Measurements from ENCODE around the gene RAE1.

DNA sequence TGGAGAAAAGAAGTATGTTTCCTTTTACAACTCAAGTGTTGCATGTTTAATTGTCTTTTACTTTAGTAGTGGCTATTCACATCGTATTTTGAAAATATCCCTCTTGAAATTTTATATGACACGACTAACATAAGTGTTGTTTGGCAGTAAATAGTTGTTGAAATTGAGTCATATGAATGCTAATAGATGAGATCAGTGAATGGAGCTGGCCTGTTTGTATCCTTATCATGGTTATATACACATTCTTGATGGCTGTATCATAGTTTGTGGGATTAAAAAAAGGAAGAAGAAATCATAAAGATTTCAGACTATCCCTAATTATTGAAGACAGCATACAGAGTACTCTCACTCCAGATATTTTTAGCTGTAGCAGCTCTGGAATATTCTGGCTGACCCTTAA is 8.2 kb upstream of the RAE1 start:
- no peak for TF ChIP-seq POLR2A (IDR thresholded peaks at IDR 0.05)
- no peak for TF ChIP-seq POLR2AphosphoS5 (IDR thresholded peaks at IDR 0.05)

All from prostate gland (tissue), 1 donor.